HepG2 (cell line): ENCODE results near the gene ZFAND3. TPM values are rescaled to one million over a fixed set of nuclear protein-coding genes. Genes with fewer than 3 reads are reported as not detected.

Experiments used
- ATAC-seq: fragments of 200-7000 bp; cut with Tn5 transposase; 3 replicates; pipeline ENCODE4 v1.9.1; 2020; ENCODE audit warnings: mild to moderate bottlenecking, moderate library complexity
- BruUV-seq: library from RNA; stranded (reverse); fragments of 400-500 nt; replicated peaks from 2 replicates; lab custom pipeline; 2021; lab: Mats Ljungman, UMichigan
- CTCF ChIA-PET: fragments of 300-600 bp; formaldehyde crosslinking; extraction: SDS; loops from one replicate; lab custom pipeline; 2021; ENCODE audit warnings: low total read pairs, inconsistent platforms, low intra/inter-chr PET ratio; lab: Yijun Ruan, JAX
- POLR2A ChIA-PET: fragments of 350-600 bp; sonication (Branson Sonifier 250); formaldehyde crosslinking; loops from one replicate; lab custom pipeline; 2020; ENCODE audit warnings: antibody characterized with exemption, inconsistent platforms; lab: Yijun Ruan, JAX
- DNase-seq: peaks from one replicate; pipeline ENCODE4 v3.0.0-alpha.2; 2015; ENCODE audit warnings: low spot score
- FAIRE-seq: peaks from 3 replicates; lab custom pipeline; 2011; peaks lifted over from hg19 to GRCh38; lab: Jason Lieb, UNC
- H2AFZ ChIP-seq: one replicate; pipeline ENCODE4 v1.6.1; 2011; ENCODE audit warnings: low read length, inconsistent platforms
- H3K27ac ChIP-seq: fragments of 300-600 bp; 3 replicates; pipeline ENCODE4 v1.8.0; 2011; ENCODE audit warnings: mixed run types, mild to moderate bottlenecking, mixed read lengths, low read length, inconsistent platforms; ENCODE audit not compliant: insufficient read depth; ENCODE audit errors: extremely low read length
- H3K27me3 ChIP-seq, 2 experiments: fragments of 200-600 bp in 1 of 2; 2 replicates in 1 of 2; 3 replicates in 1 of 2; pipeline versions ENCODE4 v1.6.0 to v1.8.0; 2011; ENCODE audit warnings: low read length in 2 of 2, mild to moderate bottlenecking in 2 of 2, moderate library complexity in 2 of 2, inconsistent platforms in 1 of 2; ENCODE audit not compliant: insufficient read depth in 2 of 2, control insufficient read depth in 1 of 2
- H3K36me3 ChIP-seq, 2 experiments: fragments of 200-600 bp in 1 of 2; replicated peaks in 1 of 2; 2 replicates in 1 of 2; 3 replicates in 1 of 2; pipeline versions ENCODE4 v1.5.1 to v1.8.0; 2011; ENCODE audit warnings: low read length in 2 of 2, inconsistent platforms in 1 of 2; ENCODE audit not compliant: insufficient read depth in 2 of 2, control insufficient read depth in 1 of 2
- H3K4me1 ChIP-seq: 2 replicates; pipeline ENCODE4 v1.5.1; 2012; ENCODE audit warnings: low read length, inconsistent platforms; ENCODE audit not compliant: insufficient read depth
- H3K4me2 ChIP-seq: 2 replicates; pipeline ENCODE4 v1.6.0; 2011; ENCODE audit warnings: low read depth, low read length, inconsistent platforms
- H3K4me3 ChIP-seq, 3 experiments: fragments of 200-600 bp in 1 of 3; sonication (generic), shearing (Covaris generic) in 1 of 3; replicated peaks in 1 of 3; 2 replicates each; pipeline ENCODE4 v1.5.1; 2011 to 2016; ENCODE audit warnings: low read length in 3 of 3, inconsistent platforms in 2 of 3, low read depth in 2 of 3, mild to moderate bottlenecking in 2 of 3, control low read depth in 1 of 3, mixed read lengths in 1 of 3; ENCODE audit not compliant: insufficient read depth in 1 of 3
- H3K79me2 ChIP-seq: one replicate; pipeline ENCODE4 v1.6.1; 2011; ENCODE audit warnings: low read length, inconsistent platforms; ENCODE audit not compliant: insufficient read depth
- H3K9ac ChIP-seq: 2 replicates; pipeline ENCODE4 v1.6.0; 2011; ENCODE audit warnings: mild to moderate bottlenecking, low read depth, low read length, inconsistent platforms; ENCODE audit not compliant: insufficient read depth
- H3K9me3 ChIP-seq: 2 replicates; pipeline ENCODE4 v1.5.1; 2012; ENCODE audit warnings: mild to moderate bottlenecking, low read length
- H4K20me1 ChIP-seq: 2 replicates; pipeline ENCODE4 v1.6.0; 2011; ENCODE audit warnings: inconsistent platforms, mild to moderate bottlenecking, low read length, moderate library complexity; ENCODE audit not compliant: insufficient read depth
- CCAR2 ChIP-seq: fragments of 200-400 bp; formaldehyde crosslinking; optimal IDR thresholded peaks from 2 replicates; pipeline ENCODE3; 2018; ENCODE audit warnings: low read depth, mild to moderate bottlenecking, low read length, moderate library complexity
- ELF4 ChIP-seq: sonication (generic); formaldehyde crosslinking; IDR thresholded peaks from 2 replicates; pipeline ENCODE4 v1.5.0; 2020; ENCODE audit warnings: missing genetic modification reagents, mild to moderate bottlenecking, moderate library complexity, borderline replicate concordance
- FOSL2 ChIP-seq: sonication (generic); formaldehyde crosslinking; IDR thresholded peaks from 2 replicates; pipeline ENCODE4 v1.4.0; 2020; ENCODE audit warnings: missing genetic modification reagents
- HIVEP1 ChIP-seq: sonication (generic); formaldehyde crosslinking; IDR thresholded peaks from 2 replicates; pipeline ENCODE4 v1.4.0; 2020; ENCODE audit warnings: mild to moderate bottlenecking, missing genetic modification reagents
- HMG20B ChIP-seq: conservative IDR thresholded peaks from 2 replicates; pipeline ENCODE4 v1.6.1; 2016; ENCODE audit warnings: missing genetic modification reagents, missing compliant biosample characterization
- IKZF4 ChIP-seq: sonication (generic); formaldehyde crosslinking; IDR thresholded peaks from 2 replicates; pipeline ENCODE4 v1.5.1; 2020; ENCODE audit warnings: borderline replicate concordance, mild to moderate bottlenecking, low read depth, missing genetic modification reagents; ENCODE audit errors: not compliant biosample characterization
- KDM4B ChIP-seq: sonication (generic); formaldehyde crosslinking; IDR thresholded peaks from 2 replicates; pipeline ENCODE4 v1.4.0; 2020; ENCODE audit warnings: missing genetic modification reagents
- KDM5B ChIP-seq: sonication (generic); formaldehyde crosslinking; IDR thresholded peaks from 2 replicates; pipeline ENCODE4 v1.4.0; 2020; ENCODE audit warnings: missing genetic modification reagents, mild to moderate bottlenecking, borderline replicate concordance
- KMT2A ChIP-seq: sonication (generic); formaldehyde crosslinking; IDR thresholded peaks from 2 replicates; pipeline ENCODE4 v1.4.0; 2020; ENCODE audit warnings: missing genetic modification reagents
- MAX ChIP-seq: IDR thresholded peaks from 2 replicates; pipeline ENCODE4 v1.6.1; 2012; ENCODE audit warnings: inconsistent platforms
- RCOR2 ChIP-seq: IDR thresholded peaks from 2 replicates; pipeline ENCODE4 v1.6.1; 2016; ENCODE audit warnings: missing biosample characterization, missing genetic modification reagents
- RFXANK ChIP-seq: IDR thresholded peaks from 2 replicates; pipeline ENCODE4 v1.6.1; 2016
- RNF2 ChIP-seq: fragments of 450-650 bp; conservative IDR thresholded peaks from 2 replicates; pipeline ENCODE4 v1.6.1; 2016; ENCODE audit warnings: low read depth
- SIN3B ChIP-seq: fragments of 150-350 bp; IDR thresholded peaks from 2 replicates; pipeline ENCODE4 v1.6.1; 2014; ENCODE audit warnings: low read length
- ZNF205 ChIP-seq: IDR thresholded peaks from 2 replicates; pipeline ENCODE4 v1.6.1; 2018; ENCODE audit warnings: missing biosample characterization, missing genetic modification reagents
- ZNF274 ChIP-seq: sonication (generic); formaldehyde crosslinking; IDR thresholded peaks from 2 replicates; pipeline ENCODE4 v1.5.1; 2020; ENCODE audit warnings: mild to moderate bottlenecking, missing genetic modification reagents
- ZNF556 ChIP-seq: sonication (generic); formaldehyde crosslinking; IDR thresholded peaks from 2 replicates; pipeline ENCODE4 v1.4.0; 2020; ENCODE audit warnings: mild to moderate bottlenecking, missing genetic modification reagents, borderline replicate concordance
- ZNF678 ChIP-seq: sonication (generic); formaldehyde crosslinking; IDR thresholded peaks from 2 replicates; pipeline ENCODE4 v1.4.0; 2020; ENCODE audit warnings: mild to moderate bottlenecking, missing genetic modification reagents
- ZNF709 ChIP-seq: sonication (generic); formaldehyde crosslinking; IDR thresholded peaks from 2 replicates; pipeline ENCODE4 v1.5.0; 2020; ENCODE audit warnings: mild to moderate bottlenecking, missing genetic modification reagents
- ZNF83 ChIP-seq: sonication (generic); formaldehyde crosslinking; IDR thresholded peaks from 2 replicates; pipeline ENCODE4 v1.4.0; 2020; ENCODE audit warnings: missing genetic modification reagents, mild to moderate bottlenecking, borderline replicate concordance
- ZSCAN31 ChIP-seq: sonication (generic); formaldehyde crosslinking; IDR thresholded peaks from 2 replicates; pipeline ENCODE4 v1.5.0; 2020; ENCODE audit warnings: low read depth, mild to moderate bottlenecking, missing genetic modification reagents
- WGBS: methylation state at CpG from one replicate; pipeline ENCODE4 v1.1.6; 2017; ENCODE audit warnings: low lambda C conversion rate; 5-methylcytosine and 5-hydroxymethylcytosine counted together
- in situ Hi-C: cut with HindIII; loops from 2 replicates; pipeline ENCODE4 v1.10.0; 2017; ENCODE audit warnings: low pct_unique_long_range_greater_than_20kb; ENCODE audit not compliant: extremely low pct_ligation_motif_present
- intact Hi-C: fragments of 100-400 bp; cut with micrococcal nuclease; formaldehyde crosslinking; loops from one replicate; pipeline ENCODE4 v1.10.0; 2022; ENCODE audit not compliant: unreplicated experiment
- polyA plus RNA-seq, 8 experiments: library from polyadenylated mRNA; depleted of rRNA in 3 of 8; stranded (reverse) in 7 of 8; unstranded in 1 of 8; fragments of >200 nt; fragmentation: Illumina TruSeq in 4 of 8; extraction: Trizol in 4 of 8; gene quantifications; 2 replicates each; pipeline versions ENCODE4 v1.2.1 to v1.2.3, GENCODE V29; 2011 to 2016; ENCODE audit warnings: low read depth in 4 of 8, missing spikeins in 1 of 8, mixed read lengths in 1 of 8; ENCODE audit not compliant: insufficient read depth in 1 of 8
- total RNA-seq, 5 experiments: library from RNA; depleted of rRNA; stranded (reverse); fragments of >200 nt; fragmentation: Illumina TruSeq; extraction: Trizol; gene quantifications; 2 replicates each; pipeline ENCODE4 v1.2.3, GENCODE V29; 2016; ENCODE audit warnings: low read depth in 1 of 5
- TF ChIP-seq, protein P1 (sequence below): sonication (generic); formaldehyde crosslinking; IDR thresholded peaks from 2 replicates; pipeline ENCODE4 v1.8.1; 2023; ENCODE audit warnings: mild to moderate bottlenecking, missing genetic modification reagents, borderline replicate concordance
- TF ChIP-seq, protein P2 (sequence below): sonication (generic); formaldehyde crosslinking; IDR thresholded peaks from 2 replicates; pipeline ENCODE4 v1.5.0; 2020; ENCODE audit warnings: missing genetic modification reagents
- TF ChIP-seq, protein P3 (sequence below): sonication (generic); formaldehyde crosslinking; IDR thresholded peaks from 2 replicates; pipeline ENCODE4 v1.5.1; 2020; ENCODE audit warnings: missing genetic modification reagents, mild to moderate bottlenecking, borderline replicate concordance

ZFAND3 gene
- total and polyA plus RNA-seq, 2 of the 13 experiments (the other 11 are each of a cell fraction or from before 2014, with no cell fraction given) = 16.4 to 17.1 TPM

GRCh38 chr6:37798436-37799262 is 20.9 kb upstream of the ZFAND3 start (continued):
- TF ChIP-seq ZNF556 = peak; percentile 37
- TF ChIP-seq MAX = peak; percentile 28; the same call in 1 of the 2 replicates
- TF ChIP-seq ZNF709 (CRISPR knock-in tag) = peak; percentile 59; the same call in 1 of the 2 replicates
- TF ChIP-seq FOSL2 (CRISPR knock-in tag) = 0 out of 2 replicates have a peak, but pooled peaks have one; percentile 11
- TF ChIP-seq RNF2 = no peak
- TF ChIP-seq HIVEP1 = peak; percentile 49; the same call in 1 of the 2 replicates
- 0 out of 2 replicates have a peak, but pooled peaks have one; percentile 26 for TF ChIP-seq KDM5B (CRISPR knock-in tag)
- TF ChIP-seq ZNF274 (CRISPR knock-in tag) = no peak; the same call in 1 of the 2 replicates
- TF ChIP-seq IKZF4 = peak; percentile 9
- TF ChIP-seq SIN3B = no peak
- TF ChIP-seq ZSCAN31 = 0 out of 2 replicates have a peak, but pooled peaks have one; percentile 34

DNA sequence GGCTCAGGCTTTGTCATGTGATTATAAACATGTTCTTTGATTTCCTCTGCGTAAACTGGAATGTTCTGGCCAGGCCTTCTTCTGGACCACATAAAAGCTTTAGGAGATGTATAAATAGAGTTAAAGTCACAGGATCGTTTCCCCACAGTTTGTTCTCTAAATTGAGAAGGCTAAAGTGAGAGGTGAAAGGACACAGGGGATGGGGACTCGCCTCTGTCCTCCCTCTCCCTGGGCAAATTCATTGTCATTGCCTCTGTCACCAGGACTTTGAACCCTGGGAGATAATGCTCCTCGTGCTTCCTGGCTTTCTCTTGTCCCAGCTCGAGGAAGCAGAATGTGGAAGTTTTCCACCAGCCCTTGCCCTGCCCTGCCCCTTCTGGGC is 20.3 kb upstream of the ZFAND3 start:
- ChIA-PET POLR2A (interaction anchor here (1.3 to 5.0 kb wide), 2 partner anchors 8 to 20 kb away, joined by 5 to 73 read pairs; partner anchors contain the start of gene ZFAND3), CTCF (no interaction called here)
- intact Hi-C loops (loop anchor here (1.0 to 2.0 kb wide), 2 partner anchors 20 to 214 kb away; partner anchors contain the start of gene ZFAND3), in situ Hi-C loops (no loop called here)
- Histone ChIP-seq H3K4me3 (peak overlapping the region; percentile 6 to 44 (median 39); a peak in 5 of 6 replicates), H3K4me1 (peaks cover 77% of the 10 kb centered on the region), H3K9me3 (no peaks in the 10 kb centered on the region), H2AFZ (no peak overlapping the region), H3K27me3 (no peaks in the 10 kb centered on the region), H3K36me3 (no peaks in the 10 kb centered on the region), H3K9ac (peak overlapping the region; percentile 39; the same call in 1 of the 2 replicates), H3K4me2 (peak overlapping the region; percentile 79), H3K79me2 (no peaks in the 10 kb centered on the region), H3K27ac (peak overlapping the region; percentile 16), H4K20me1 (no peaks in the 10 kb centered on the region)
- WGBS = 0% methylated on average over 5 of the region's 5 CpGs
- ATAC-seq (peak; percentile 77), DNase-seq (peak; percentile 95), FAIRE-seq (peak; percentile 80)
- no TSS peak for BruUV-seq
- TF ChIP-seq HMG20B (peak; percentile 49; the same call in 1 of the 2 replicates), KDM4B (CRISPR knock-in tag) (peak; percentile 70; the same call in 1 of the 2 replicates), RCOR2 (CRISPR knock-in tag) (peak; percentile 82), ELF4 (CRISPR knock-in tag) (peak; percentile 71; the same call in 1 of the 2 replicates), ZNF83 (CRISPR knock-in tag) (no peak), RFXANK (CRISPR knock-in tag) (no peak), KMT2A (CRISPR knock-in tag) (no peak), CCAR2 (no peak), ZNF205 (CRISPR knock-in tag) (peak; percentile 83), ZNF678 (CRISPR knock-in tag) (no peak)
- TF ChIP-seq, protein P1, sequence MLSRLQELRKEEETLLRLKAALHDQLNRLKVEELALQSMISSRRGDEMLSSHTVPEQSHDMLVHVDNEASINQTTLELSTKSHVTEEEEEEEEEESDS = 0 out of 2 replicates have a peak, but pooled peaks have one; percentile 37
- TF ChIP-seq, protein P2, sequence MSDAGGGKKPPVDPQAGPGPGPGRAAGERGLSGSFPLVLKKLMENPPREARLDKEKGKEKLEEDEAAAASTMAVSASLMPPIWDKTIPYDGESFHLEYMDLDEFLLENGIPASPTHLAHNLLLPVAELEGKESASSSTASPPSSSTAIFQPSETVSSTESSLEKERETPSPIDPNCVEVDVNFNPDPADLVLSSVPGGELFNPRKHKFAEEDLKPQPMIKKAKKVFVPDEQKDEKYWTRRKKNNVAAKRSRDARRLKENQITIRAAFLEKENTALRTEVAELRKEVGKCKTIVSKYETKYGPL (CRISPR knock-in tag) = no peak
- TF ChIP-seq, protein P3, sequence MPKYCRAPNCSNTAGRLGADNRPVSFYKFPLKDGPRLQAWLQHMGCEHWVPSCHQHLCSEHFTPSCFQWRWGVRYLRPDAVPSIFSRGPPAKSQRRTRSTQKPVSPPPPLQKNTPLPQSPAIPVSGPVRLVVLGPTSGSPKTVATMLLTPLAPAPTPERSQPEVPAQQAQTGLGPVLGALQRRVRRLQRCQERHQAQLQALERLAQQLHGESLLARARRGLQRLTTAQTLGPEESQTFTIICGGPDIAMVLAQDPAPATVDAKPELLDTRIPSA (CRISPR knock-in tag) = no peak
